ENCODE results near the gene OSBPL5.

Gene OSBPL5

GRCh38 chr11:3105791-3106735 lies 59.0 kb downstream of the OSBPL5 start:
- DNase-seq (ENCODE audit: insufficient read length, low spot score), result no peak
- FAIRE-seq, result no peak
- TF ChIP-seq, protein P1, sequence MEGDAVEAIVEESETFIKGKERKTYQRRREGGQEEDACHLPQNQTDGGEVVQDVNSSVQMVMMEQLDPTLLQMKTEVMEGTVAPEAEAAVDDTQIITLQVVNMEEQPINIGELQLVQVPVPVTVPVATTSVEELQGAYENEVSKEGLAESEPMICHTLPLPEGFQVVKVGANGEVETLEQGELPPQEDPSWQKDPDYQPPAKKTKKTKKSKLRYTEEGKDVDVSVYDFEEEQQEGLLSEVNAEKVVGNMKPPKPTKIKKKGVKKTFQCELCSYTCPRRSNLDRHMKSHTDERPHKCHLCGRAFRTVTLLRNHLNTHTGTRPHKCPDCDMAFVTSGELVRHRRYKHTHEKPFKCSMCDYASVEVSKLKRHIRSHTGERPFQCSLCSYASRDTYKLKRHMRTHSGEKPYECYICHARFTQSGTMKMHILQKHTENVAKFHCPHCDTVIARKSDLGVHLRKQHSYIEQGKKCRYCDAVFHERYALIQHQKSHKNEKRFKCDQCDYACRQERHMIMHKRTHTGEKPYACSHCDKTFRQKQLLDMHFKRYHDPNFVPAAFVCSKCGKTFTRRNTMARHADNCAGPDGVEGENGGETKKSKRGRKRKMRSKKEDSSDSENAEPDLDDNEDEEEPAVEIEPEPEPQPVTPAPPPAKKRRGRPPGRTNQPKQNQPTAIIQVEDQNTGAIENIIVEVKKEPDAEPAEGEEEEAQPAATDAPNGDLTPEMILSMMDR (IDR thresholded peaks at IDR 0.05; ENCODE audit: insufficient read depth, missing control alignments), result no peak

DNA sequence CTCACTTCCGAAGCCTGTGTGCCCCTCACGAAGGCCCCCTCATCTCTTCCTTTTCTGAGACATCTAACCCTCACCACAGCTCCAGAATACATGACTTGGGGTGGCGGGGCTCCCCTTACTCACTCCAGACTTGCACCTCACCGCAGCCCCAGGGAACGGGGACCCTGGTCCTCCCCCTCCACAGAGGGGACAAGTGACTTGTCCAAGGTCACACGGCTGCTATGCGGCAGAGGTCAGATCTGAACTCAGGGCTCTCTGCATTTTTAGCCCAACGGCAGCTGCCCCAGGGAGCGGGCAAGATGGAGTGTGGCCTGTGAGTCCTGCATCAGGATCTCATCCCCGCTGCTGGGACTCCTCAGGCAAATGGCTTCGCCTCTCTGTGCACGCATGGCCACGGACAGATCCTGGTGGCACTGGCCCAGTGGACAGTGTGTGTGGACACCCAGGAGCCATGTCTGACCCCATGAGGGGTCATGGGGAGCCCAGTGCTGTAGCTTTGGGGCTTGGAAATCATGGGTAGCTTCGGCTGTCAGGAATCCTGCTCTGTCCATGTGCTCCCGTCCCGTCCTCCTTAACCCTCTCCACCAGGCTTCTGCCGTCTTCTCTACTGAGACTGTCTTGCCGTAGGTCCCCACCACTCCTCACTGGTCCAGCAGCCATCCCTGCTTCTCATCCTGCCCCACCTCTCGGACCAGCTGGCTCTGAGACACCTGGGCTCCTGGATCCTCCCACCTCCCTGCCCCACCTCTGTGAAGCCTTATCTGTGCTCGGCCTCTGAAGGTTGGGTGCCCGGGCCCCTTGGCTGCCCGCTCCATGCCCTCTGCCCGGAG lies 59.9 kb downstream of the OSBPL5 start:
- TF ChIP-seq, protein P1 (IDR thresholded peaks at IDR 0.05; ENCODE audit: insufficient read depth, missing control alignments), result no peak
- FAIRE-seq, result no peak
- DNase-seq (ENCODE audit: insufficient read length, low spot score), result no peak

DNA sequence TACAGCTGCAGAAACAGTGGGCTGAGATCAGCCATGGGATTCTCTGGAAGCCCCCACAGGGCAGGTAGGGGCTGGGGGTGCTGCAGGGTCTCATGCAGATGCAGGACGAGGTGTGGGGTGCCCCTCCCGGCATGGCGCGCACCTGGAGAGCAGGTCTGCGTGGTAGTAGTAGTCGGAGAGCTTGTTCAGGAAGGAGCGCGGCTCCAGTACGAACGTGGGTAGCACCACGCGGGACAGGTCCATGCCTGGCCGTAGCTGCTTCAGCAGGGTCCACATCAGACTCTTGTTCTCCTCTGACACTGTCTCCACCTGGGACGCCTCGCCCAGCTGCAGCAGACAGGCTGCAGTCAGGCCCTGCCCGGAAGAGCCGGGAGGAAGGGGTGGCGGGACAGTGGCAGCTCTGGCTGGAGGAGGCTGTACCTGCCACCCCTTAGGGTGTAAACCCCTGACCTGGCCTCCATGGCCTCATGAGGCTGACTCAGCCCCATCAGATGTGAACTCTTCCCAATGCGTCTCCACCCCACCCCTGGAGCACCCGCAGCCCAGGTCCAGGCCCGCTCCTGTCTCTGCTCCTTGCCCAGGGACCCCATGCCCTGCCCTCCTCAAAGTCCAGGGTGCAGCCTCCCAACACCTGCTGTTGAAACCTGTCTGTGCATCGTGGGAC lies 60.9 kb downstream of the OSBPL5 start:
- TF ChIP-seq, protein P1 (IDR thresholded peaks at IDR 0.05; ENCODE audit: insufficient read depth, missing control alignments), result no peak
- DNase-seq (ENCODE audit: insufficient read length, low spot score) (no peak), FAIRE-seq (no peak)

DNA sequence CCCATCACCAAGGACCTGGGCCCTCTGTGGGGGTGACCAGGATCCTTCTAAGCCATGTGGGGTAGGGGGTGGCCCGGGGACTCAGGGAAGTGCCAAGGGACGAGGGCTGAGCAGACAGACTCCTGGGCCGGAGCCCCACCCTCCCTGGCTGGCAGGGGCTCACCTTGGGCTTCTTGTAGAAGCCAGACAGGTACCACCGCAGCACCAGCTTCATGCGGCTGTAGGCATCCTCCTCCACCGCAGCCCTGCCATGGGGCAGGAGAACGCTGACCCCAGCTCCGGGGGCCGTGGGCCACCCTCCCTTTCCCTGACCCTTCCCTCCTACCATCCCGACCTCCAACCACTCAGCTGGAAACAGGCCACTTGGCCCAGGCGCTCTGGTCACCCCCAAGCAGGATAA lies 62.0 kb downstream of the OSBPL5 start:
- DNase-seq (ENCODE audit: insufficient read length, low spot score) (no peak), FAIRE-seq (no peak)
- TF ChIP-seq, protein P1 (IDR thresholded peaks at IDR 0.05; ENCODE audit: insufficient read depth, missing control alignments), result no peak

DNA sequence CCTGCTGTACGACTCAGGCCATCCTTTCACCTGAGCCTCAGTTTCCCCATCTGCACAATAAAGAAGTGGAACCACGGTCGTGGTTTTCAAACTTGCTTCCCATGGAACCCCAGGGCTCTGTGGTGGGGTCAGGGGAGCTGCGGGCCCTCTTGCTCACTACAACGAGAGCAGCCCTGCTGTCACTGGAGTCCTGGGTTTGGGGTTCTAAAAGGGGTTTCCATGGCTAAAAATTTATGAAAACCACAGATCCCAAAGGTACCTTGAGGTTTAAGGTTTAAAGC lies 62.5 kb downstream of the OSBPL5 start:
- no peak for DNase-seq (ENCODE audit: insufficient read length, low spot score)
- no peak for FAIRE-seq
- TF ChIP-seq, protein P1 (IDR thresholded peaks at IDR 0.05; ENCODE audit: insufficient read depth, missing control alignments), result no peak

DNA sequence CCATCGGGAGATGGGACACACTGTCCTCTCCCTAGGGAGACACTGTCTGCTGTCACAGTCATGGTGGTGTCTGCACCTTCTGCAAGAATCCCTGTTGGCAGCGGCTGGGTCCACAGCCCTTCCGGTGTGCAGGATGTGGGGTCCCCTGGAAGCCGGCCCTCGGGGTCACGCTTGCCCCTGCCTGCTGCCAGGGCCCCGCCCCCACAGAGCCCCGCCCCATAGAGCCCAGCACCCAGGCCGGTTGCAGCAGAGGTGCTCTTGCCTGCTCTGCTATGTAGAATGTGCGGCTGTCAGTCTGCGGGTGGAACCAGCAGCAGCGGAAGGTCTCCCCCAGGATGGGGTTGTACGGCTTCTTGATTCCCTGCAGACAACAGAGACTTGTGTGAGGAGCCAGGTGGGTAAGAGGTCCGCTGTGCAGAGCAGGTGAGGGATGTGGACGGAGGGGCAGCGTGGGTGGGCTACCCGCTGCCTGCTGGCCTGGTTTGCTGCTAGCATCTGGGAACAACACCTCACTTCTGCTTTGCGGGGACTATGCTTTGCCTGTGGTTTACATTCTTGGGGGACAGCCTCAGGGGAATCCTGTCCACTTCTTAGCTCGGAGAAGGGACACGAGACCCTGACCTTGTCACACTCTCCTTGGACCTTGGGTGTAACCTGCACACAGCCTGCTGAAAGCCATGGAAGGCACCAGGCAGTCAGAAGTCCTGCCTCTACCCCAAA lies 63.0 kb downstream of the OSBPL5 start:
- TF ChIP-seq, protein P1 (IDR thresholded peaks at IDR 0.05; ENCODE audit: insufficient read depth, missing control alignments), result no peak
- no peak for DNase-seq (ENCODE audit: insufficient read length, low spot score)
- FAIRE-seq, result no peak

Measured in D721Med (cell line).